ENCODE measurements around the gene EMC10.

GRCh38 chr19:50510700-50511068, 34.4 kb downstream of the EMC10 start:
- TF ChIP-seq POLR2AphosphoS5 (IDR thresholded peaks at IDR 0.05; ENCODE audit: low read depth, low read length), result no peak
- TF ChIP-seq CTCF (IDR thresholded peaks at IDR 0.05), result no peak
